B cell (primary cell): Measurements from ENCODE around the gene ZBTB47. TPM values are rescaled to one million over a fixed set of nuclear protein-coding genes. Genes with fewer than 3 reads are reported as not detected.

Source experiments
- ATAC-seq: fragments of 200-7000 bp; cut with Tn5 transposase; one replicate; pipeline ENCODE4 v1.10.0; 2021; ENCODE audit warnings: low read depth, mild to moderate bottlenecking, moderate number of reproducible peaks, moderate library complexity
- CTCF ChIA-PET: fragments of 350-600 bp; sonication (Branson Sonifier 250); formaldehyde crosslinking; loops from one replicate; lab custom pipeline; 2021; ENCODE audit warnings: antibody characterized with exemption, inconsistent platforms; lab: Charles Lee
- POLR2A ChIA-PET: fragments of 350-600 bp; sonication (Branson Sonifier 250); formaldehyde crosslinking; loops from one replicate; lab custom pipeline; 2021; ENCODE audit warnings: antibody characterized with exemption; lab: Charles Lee
- DNase-seq: peaks from one replicate; pipeline ENCODE4 v3.0.0; 2013
- H2AFZ ChIP-seq: 2 replicates; pipeline ENCODE4 v1.6.1; 2012; ENCODE audit warnings: mild to moderate bottlenecking, low read depth, low read length; ENCODE audit not compliant: insufficient read depth, poor library complexity, severe bottlenecking
- H3K27ac ChIP-seq, 2 donors: 1 replicate in 1 of 2; 2 replicates in 1 of 2; pipeline ENCODE4 v1.5.1; 2012 to 2013; ENCODE audit warnings: low read length in 2 of 2, mild to moderate bottlenecking in 2 of 2, moderate library complexity in 1 of 2
- H3K27me3 ChIP-seq, 4 experiments: fragments of 200-600 bp in 1 of 4; sonication (generic) in 1 of 4; replicated peaks in 1 of 4; 1 replicate in 2 of 4; 2 replicates in 2 of 4; pipeline versions ENCODE4 v1.6.1 to v1.7.0; 2013 to 2016; ENCODE audit warnings: low read length in 3 of 4, mild to moderate bottlenecking in 2 of 4, mixed read lengths in 1 of 4, moderate library complexity in 1 of 4; ENCODE audit not compliant: insufficient read depth in 4 of 4, control insufficient read depth in 3 of 4; ENCODE audit errors: control extremely low read depth in 1 of 4
- H3K36me3 ChIP-seq, 2 experiments: replicated peaks in 1 of 2; 1 replicate in 1 of 2; 2 replicates in 1 of 2; pipeline versions ENCODE4 v1.6.1 to v1.7.1; 2013; ENCODE audit warnings: low read length in 1 of 2; ENCODE audit not compliant: insufficient read depth in 2 of 2, control insufficient read depth in 1 of 2; ENCODE audit errors: control extremely low read depth in 1 of 2, extremely low read depth in 1 of 2
- H3K4me1 ChIP-seq, 2 donors: fragments of 200-600 bp in 1 of 2; sonication (generic) in 1 of 2; 1 replicate in 1 of 2; 2 replicates in 1 of 2; pipeline versions ENCODE4 v1.5.1 to v1.6.1; 2013 to 2017; ENCODE audit warnings: low read length in 2 of 2; ENCODE audit not compliant: control insufficient read depth in 2 of 2, insufficient read depth in 2 of 2
- H3K4me2 ChIP-seq: replicated peaks from 2 replicates; pipeline ENCODE3; 2012; ENCODE audit warnings: mild to moderate bottlenecking, low read depth, low read length; ENCODE audit not compliant: poor library complexity, severe bottlenecking
- H3K4me3 ChIP-seq, 5 experiments: fragments of 200-600 bp in 1 of 5; sonication (generic) in 1 of 5; 1 replicate in 3 of 5; 2 replicates in 2 of 5; pipeline versions ENCODE4 v1.5.1 to v1.7.0; 2011 to 2016; ENCODE audit warnings: low read length in 4 of 5, mild to moderate bottlenecking in 4 of 5, low read depth in 2 of 5, control low read depth in 1 of 5, moderate library complexity in 1 of 5; ENCODE audit not compliant: insufficient read depth in 1 of 5; ENCODE audit errors: control extremely low read depth in 1 of 5, extremely low read depth in 1 of 5
- H3K79me2 ChIP-seq: fragments of 200-600 bp; sonication (generic); one replicate; pipeline ENCODE4 v1.6.0; 2016; ENCODE audit warnings: low read length; ENCODE audit not compliant: control insufficient read depth, insufficient read depth
- H3K9ac ChIP-seq: fragments of 200-600 bp; sonication (generic); 2 replicates; pipeline ENCODE4 v1.6.1; 2017; ENCODE audit warnings: mild to moderate bottlenecking, low read length, moderate library complexity
- H3K9me3 ChIP-seq, 3 donors: one replicate each; pipeline versions ENCODE4 v1.6.1 to v1.7.1; 2013; ENCODE audit warnings: low read length in 2 of 3; ENCODE audit not compliant: control insufficient read depth in 2 of 3, insufficient read depth in 1 of 3; ENCODE audit errors: control extremely low read depth in 1 of 3
- H4K20me1 ChIP-seq: 2 replicates; pipeline ENCODE4 v1.6.0; 2012; ENCODE audit warnings: mild to moderate bottlenecking, low read length; ENCODE audit not compliant: insufficient read depth, control insufficient read depth, poor library complexity, severe bottlenecking
- H3K27ac Mint-ChIP-seq: one replicate; pipeline ENCODE4 v1.8.0; 2021; ENCODE audit warnings: mixed read lengths
- H3K27me3 Mint-ChIP-seq: one replicate; pipeline ENCODE4 v1.8.0; 2021; ENCODE audit warnings: mixed read lengths
- H3K4me1 Mint-ChIP-seq: one replicate; pipeline ENCODE4 v1.8.0; 2021; ENCODE audit warnings: mixed read lengths
- H3K4me3 Mint-ChIP-seq: one replicate; pipeline ENCODE4 v1.8.0; 2021; ENCODE audit warnings: mixed read lengths
- H3K9me3 Mint-ChIP-seq: one replicate; pipeline ENCODE4 v1.8.0; 2022; ENCODE audit warnings: mixed read lengths; ENCODE audit not compliant: insufficient read depth
- CTCF ChIP-seq: fragments of 200-600 bp; IDR thresholded peaks from one replicate; pipeline ENCODE4 v1.8.0; 2022; ENCODE audit warnings: antibody characterized with exemption, mild to moderate bottlenecking
- EZH2 ChIP-seq: IDR thresholded peaks from 2 replicates; pipeline ENCODE4 v1.6.1; 2012; ENCODE audit warnings: borderline replicate concordance, low read depth, mild to moderate bottlenecking, moderate library complexity, low read length; ENCODE audit not compliant: insufficient read depth, poor library complexity, severe bottlenecking
- WGBS: methylation state at CpG from one replicate; pipeline ENCODE4 v1.1.5; 2013; ENCODE audit warnings: missing lambda C conversion rate; ENCODE audit not compliant: insufficient coverage; 5-methylcytosine and 5-hydroxymethylcytosine counted together
- intact Hi-C: fragments of 100-400 bp; cut with micrococcal nuclease; formaldehyde crosslinking; loops from one replicate; pipeline ENCODE4 v1.10.0; 2022
- polyA plus RNA-seq: library from polyadenylated mRNA; depleted of rRNA; stranded (reverse); fragments of >200 nt; gene quantifications from 2 replicates; pipeline ENCODE4 v1.2.3, GENCODE V29; 2012
- total RNA-seq, 2 donors: library from RNA; stranded (reverse); fragments of 120-200 nt in 1 of 2; gene quantifications; 1 replicate in 1 of 2; 2 replicates in 1 of 2; pipeline versions ENCODE4 v1.2.3 to v1.2.4, GENCODE V29; 2013 to 2022

Gene ZBTB47
- total and polyA plus RNA-seq, 2 donors (not counting 1 experiment from before 2014, with no cell fraction given), result 0.34 to 1.6 TPM

DNA sequence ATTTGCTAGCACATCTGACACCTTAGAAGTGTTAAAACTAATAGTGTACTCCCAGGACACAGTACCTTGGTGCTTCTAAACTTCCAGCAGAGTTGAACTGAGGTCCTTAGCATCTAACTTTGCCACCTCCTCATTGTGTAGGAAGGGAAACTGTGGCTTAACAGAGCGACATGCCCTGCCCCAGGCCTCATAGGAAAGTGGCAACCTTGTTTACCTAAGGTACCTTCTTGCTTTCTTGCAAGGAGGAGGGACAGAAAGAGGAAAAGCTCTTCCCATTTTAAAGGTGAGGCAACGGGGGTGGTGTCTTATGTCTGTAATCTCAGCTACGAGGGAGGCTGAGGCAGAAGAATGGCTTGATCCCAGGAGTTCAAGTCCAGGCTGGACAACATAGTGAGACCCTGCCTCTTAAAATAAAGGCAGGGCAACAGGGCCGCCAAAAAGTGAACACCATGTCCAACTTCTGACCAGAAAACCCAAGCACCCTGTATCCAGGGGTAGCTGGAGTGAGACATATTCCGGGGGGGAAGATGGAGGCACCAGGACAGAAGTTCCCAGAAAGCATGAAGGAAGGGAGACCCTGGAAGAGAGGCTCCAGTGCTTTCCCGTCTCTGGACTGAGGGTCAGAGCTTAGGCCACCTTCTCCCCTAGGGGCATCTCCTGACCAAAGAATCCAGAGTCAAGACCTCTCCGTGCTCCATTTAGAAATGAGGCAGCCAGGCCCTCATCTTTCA, 31.3 kb downstream of the ZBTB47 start:
- intact Hi-C loops, result no loop called here
- no peaks in the 10 kb centered on the region for H3K9me3 ChIP-seq
- H4K20me1 ChIP-seq, result no peaks in the 10 kb centered on the region
- Mint-ChIP-seq H3K27me3 (peaks cover 39% of the 10 kb centered on the region), H3K4me3 (no peak overlapping the region), H3K27ac (no peak overlapping the region), H3K9me3 (no peaks in the 10 kb centered on the region), H3K4me1 (peaks cover 2% of the 10 kb centered on the region)
- TF ChIP-seq EZH2 (no peak), CTCF (no peak)
- H3K4me1 ChIP-seq, result no peaks in the 10 kb centered on the region
- H3K4me2 ChIP-seq, result no peak overlapping the region
- H3K27ac ChIP-seq, result no peak overlapping the region
- H2AFZ ChIP-seq, result no peak overlapping the region
- ATAC-seq, result no peak
- ChIA-PET POLR2A (no interaction called here), CTCF (no interaction called here)
- H3K9ac ChIP-seq, result no peak overlapping the region
- no peak overlapping the region for H3K4me3 ChIP-seq
- H3K27me3 ChIP-seq, result peaks cover 0 to 27% (median 0%) of the 10 kb centered on the region in 4 experiments
- no peak for DNase-seq
- 83% methylated on average over 7 of the region's 7 CpGs for WGBS
- H3K36me3 ChIP-seq, result no peaks in the 10 kb centered on the region
- H3K79me2 ChIP-seq, result no peaks in the 10 kb centered on the region

DNA sequence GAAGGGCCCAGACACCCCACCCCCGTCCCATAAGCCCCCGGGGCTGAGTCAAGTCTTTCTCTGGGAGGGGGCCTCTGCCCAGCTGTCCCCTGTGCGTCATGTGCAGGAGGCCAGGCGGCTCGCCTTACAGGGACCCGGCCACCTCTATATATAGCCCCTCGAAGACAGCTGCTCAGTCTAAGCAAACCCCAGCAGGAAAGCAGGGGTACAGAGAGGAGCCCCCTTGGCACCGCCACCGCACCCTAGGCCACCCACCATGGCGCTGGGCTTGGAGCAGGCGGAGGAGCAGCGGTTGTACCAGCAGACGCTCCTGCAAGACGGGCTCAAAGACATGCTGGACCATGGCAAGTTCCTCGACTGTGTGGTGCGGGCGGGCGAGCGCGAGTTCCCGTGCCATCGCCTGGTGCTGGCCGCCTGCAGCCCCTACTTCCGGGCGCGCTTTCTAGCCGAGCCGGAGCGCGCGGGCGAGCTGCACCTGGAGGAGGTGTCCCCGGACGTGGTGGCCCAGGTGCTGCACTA, 31.9 kb downstream of the ZBTB47 start, which contains the start of gene KLHL40:
KLHL40 (plus strand) TSS at position 175 of the 519 bp plus-strand sequence; CDS start at position 257, 82 bp downstream.
- Histone ChIP-seq H3K27ac (no peak within 1 kb of the TSS), H3K4me1 (no peaks in the 10 kb centered on the region), H3K79me2 (no peaks in the 10 kb centered on the region), H3K9ac (no peak within 1 kb of the TSS), H2AFZ (no peak within 1 kb of the TSS), H3K36me3 (no peaks in the 10 kb centered on the region), H4K20me1 (no peaks in the 10 kb centered on the region), H3K4me2 (no peak within 1 kb of the TSS), H3K4me3 (no peak within 1 kb of the TSS), H3K9me3 (no peaks in the 10 kb centered on the region), H3K27me3 (peaks cover 0 to 27% (median 0%) of the 10 kb centered on the region in 4 experiments)
- Mint-ChIP-seq H3K4me1 (peaks cover 2% of the 10 kb centered on the region), H3K9me3 (no peaks in the 10 kb centered on the region), H3K27ac (no peak within 1 kb of the TSS), H3K4me3 (no peak within 1 kb of the TSS), H3K27me3 (peaks cover 35% of the 10 kb centered on the region)
- TF ChIP-seq EZH2, result no peak
- TF ChIP-seq CTCF, result no peak
- WGBS, result 48% methylated on average over 34 of the region's 34 CpGs
- DNase-seq, result no peak
- POLR2A ChIA-PET, result no interaction called here
- intact Hi-C loops, result no loop called here
- CTCF ChIA-PET, result no interaction called here
- no peak for ATAC-seq
